ENCODE data around the gene MAGEB18. TPM values are rescaled to one million over a fixed set of nuclear protein-coding genes. Genes with fewer than 3 reads are reported as not detected.

Gene MAGEB18
- total RNA-seq, result not detected
- long read RNA-seq, result 0 reads

DNA sequence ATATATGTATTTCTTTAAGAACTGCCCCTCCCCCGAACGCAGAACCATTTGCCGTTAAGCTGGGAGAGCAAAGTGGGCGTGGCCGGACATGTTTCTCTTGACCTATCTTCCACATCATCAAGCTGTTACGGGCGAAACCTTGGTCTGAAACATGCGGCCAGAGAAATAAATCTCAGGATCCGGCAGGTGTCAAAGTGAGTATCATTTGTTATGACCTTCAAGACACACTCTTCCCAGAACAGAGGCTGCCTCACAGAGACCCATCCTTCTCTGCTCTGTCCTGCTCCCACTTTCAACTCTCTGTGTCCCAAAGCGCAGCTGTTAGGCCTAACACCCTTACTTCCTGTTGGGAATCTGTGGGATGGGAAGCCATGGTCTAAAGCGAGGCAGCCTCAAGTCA is at the start of gene MAGEB18:
MAGEB18 (plus strand) TSS at position 70 of the 400 bp plus-strand sequence. CDS start 643 bp downstream, outside the sequence.
- 44% methylated on average over 9 of the region's 11 CpGs for WGBS (ENCODE audit: insufficient coverage, low coverage, low lambda C conversion rate, missing lambda C conversion rate)
- Histone ChIP-seq H3K27ac (no peak within 1 kb of the TSS), H3K4me1 (no peaks in the 10 kb centered on the region), H3K4me3 (no peak within 1 kb of the TSS), H3K36me3 (no peaks in the 10 kb centered on the region), H3K9me3 (no peaks in the 10 kb centered on the region), H3K27me3 (no peaks in the 10 kb centered on the region)
- TF ChIP-seq, protein P1, sequence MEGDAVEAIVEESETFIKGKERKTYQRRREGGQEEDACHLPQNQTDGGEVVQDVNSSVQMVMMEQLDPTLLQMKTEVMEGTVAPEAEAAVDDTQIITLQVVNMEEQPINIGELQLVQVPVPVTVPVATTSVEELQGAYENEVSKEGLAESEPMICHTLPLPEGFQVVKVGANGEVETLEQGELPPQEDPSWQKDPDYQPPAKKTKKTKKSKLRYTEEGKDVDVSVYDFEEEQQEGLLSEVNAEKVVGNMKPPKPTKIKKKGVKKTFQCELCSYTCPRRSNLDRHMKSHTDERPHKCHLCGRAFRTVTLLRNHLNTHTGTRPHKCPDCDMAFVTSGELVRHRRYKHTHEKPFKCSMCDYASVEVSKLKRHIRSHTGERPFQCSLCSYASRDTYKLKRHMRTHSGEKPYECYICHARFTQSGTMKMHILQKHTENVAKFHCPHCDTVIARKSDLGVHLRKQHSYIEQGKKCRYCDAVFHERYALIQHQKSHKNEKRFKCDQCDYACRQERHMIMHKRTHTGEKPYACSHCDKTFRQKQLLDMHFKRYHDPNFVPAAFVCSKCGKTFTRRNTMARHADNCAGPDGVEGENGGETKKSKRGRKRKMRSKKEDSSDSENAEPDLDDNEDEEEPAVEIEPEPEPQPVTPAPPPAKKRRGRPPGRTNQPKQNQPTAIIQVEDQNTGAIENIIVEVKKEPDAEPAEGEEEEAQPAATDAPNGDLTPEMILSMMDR (IDR thresholded peaks at IDR 0.05), result no peak
- no peak for TF ChIP-seq POLR2A (IDR thresholded peaks at IDR 0.05)
- intact Hi-C loops (cut with DNase I), result no loop called here
- DNase-seq, result no peak
- ATAC-seq, result no peak

DNA sequence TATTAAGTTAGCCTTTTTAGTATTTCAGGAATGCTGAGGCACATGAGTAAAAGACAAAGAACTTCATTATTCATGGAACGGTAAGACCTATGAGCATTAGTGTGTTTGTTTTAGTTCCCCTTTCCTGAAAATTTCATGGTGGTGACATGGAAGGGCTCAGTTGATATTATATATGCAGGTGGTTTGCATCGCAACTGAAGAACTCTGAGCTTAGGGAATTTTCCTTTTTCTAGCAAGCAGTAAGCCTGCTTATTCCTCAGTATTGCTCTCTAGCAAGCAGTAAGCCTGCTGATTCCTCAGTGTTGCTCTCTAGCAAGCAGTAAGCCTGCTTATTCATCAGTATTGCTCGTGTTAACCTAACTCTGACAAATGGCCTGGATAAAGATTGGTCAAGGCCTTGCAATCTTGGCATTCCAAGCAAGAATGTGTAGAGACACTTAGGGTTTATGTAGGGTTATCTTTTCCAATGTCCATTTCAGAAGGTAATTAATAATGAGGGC is 37.7 kb upstream of the MAGEB18 start:
- ATAC-seq (no peak), DNase-seq (no peak)
- TF ChIP-seq POLR2A (IDR thresholded peaks at IDR 0.05), result no peak
- TF ChIP-seq, protein P1 (IDR thresholded peaks at IDR 0.05), result no peak
- Histone ChIP-seq H3K36me3 (no peaks in the 10 kb centered on the region), H3K4me3 (no peak overlapping the region), H3K4me1 (no peaks in the 10 kb centered on the region), H3K9me3 (no peaks in the 10 kb centered on the region), H3K27ac (no peak overlapping the region), H3K27me3 (no peaks in the 10 kb centered on the region)
- intact Hi-C loops (cut with DNase I), result no loop called here
- WGBS (ENCODE audit: insufficient coverage, low coverage, low lambda C conversion rate, missing lambda C conversion rate), result 51% methylated on average over 3 of the region's 3 CpGs

DNA sequence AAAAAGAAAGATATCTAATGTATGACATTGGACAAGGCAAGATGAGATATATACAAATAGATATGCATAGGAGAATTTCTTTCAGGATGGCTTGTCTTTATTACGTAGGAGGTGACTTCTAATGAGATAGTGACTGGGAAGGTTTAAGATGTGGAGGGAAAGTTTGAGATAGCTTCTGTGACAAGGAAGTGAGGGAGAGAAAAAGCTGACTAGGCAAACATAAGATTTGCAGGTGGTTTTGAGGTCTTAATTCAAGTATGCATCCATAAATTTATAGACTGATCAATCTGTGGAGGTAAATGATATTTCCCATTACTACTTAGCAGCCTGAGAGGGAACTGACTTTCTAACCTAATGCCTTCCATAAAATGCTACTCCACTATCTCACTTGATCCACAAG is 29.0 kb upstream of the MAGEB18 start:
- H3K27me3 ChIP-seq, result no peaks in the 10 kb centered on the region
- no peaks in the 10 kb centered on the region for H3K36me3 ChIP-seq
- H3K4me3 ChIP-seq, result no peak overlapping the region
- intact Hi-C loops (cut with DNase I), result no loop called here
- ATAC-seq, result no peak
- H3K9me3 ChIP-seq, result no peaks in the 10 kb centered on the region
- WGBS (ENCODE audit: insufficient coverage, low coverage, low lambda C conversion rate, missing lambda C conversion rate), result 78% methylated on average over 1 of the region's 1 CpG
- no peaks in the 10 kb centered on the region for H3K4me1 ChIP-seq
- no peak overlapping the region for H3K27ac ChIP-seq
- TF ChIP-seq, protein P1 (IDR thresholded peaks at IDR 0.05), result no peak
- TF ChIP-seq POLR2A (IDR thresholded peaks at IDR 0.05), result no peak
- no peak for DNase-seq

DNA sequence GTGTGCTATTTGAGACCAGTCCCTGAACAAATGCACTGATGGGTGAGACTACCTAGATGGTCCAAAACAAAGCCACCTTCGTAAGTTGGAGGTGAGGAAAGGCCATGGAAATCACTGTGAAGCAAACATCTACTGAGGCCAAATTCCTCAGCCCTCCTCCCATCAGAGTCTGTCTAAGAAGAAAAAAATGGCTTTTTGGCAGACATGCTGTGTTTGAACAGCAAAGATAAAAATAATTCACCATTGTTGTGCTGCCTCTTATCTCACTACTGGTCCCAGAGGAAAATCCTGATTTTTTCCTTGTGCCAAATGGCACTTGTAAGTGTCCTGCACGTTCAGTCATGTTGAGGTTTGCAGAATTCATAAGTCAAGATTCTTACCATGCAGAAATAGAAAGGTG is 7.9 kb downstream of the MAGEB18 start:
- H3K4me1 ChIP-seq, result no peaks in the 10 kb centered on the region
- 12% methylated on average over 2 of the region's 2 CpGs for WGBS (ENCODE audit: insufficient coverage, low coverage, low lambda C conversion rate, missing lambda C conversion rate)
- intact Hi-C loops (cut with DNase I), result no loop called here
- no peak overlapping the region for H3K4me3 ChIP-seq
- H3K27me3 ChIP-seq, result no peaks in the 10 kb centered on the region
- no peak overlapping the region for H3K27ac ChIP-seq
- DNase-seq (no peak), ATAC-seq (peak in 1 of 4 donors; percentile 48)
- H3K36me3 ChIP-seq, result no peaks in the 10 kb centered on the region
- no peaks in the 10 kb centered on the region for H3K9me3 ChIP-seq
- no peak for TF ChIP-seq POLR2A (IDR thresholded peaks at IDR 0.05)
- TF ChIP-seq, protein P1 (IDR thresholded peaks at IDR 0.05), result no peak

DNA sequence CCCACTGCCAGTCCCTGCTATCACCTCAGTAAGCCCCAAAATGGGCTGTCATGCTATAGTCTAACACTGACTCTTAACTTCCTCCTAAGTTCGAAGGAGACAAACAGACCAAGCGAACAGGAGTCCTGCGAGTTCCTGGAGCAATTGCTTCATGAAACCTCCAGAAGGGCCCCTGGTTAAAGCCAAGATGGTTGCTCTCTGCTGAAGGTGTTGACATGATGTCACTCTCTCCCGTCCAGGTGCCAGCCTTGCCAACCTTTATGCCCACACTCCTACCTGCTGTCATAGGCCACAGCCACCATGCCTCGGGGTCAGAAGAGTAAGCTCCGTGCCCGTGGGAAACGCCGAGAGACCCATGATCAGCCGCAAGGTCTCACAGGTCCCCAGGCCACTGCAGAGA is 22.2 kb downstream of the MAGEB18 start, which contains the start of gene MAGEB6B:
MAGEB6B (plus strand) TSS at position 301 of the 400 bp plus-strand sequence; CDS start at position 301, 0 bp downstream.
- Histone ChIP-seq H3K27me3 (no peaks in the 10 kb centered on the region), H3K27ac (no peak within 1 kb of the TSS), H3K9me3 (no peaks in the 10 kb centered on the region), H3K36me3 (no peaks in the 10 kb centered on the region), H3K4me1 (no peaks in the 10 kb centered on the region), H3K4me3 (no peak within 1 kb of the TSS)
- TF ChIP-seq, protein P1 (IDR thresholded peaks at IDR 0.05), result no peak
- no peak for TF ChIP-seq POLR2A (IDR thresholded peaks at IDR 0.05)
- 56% methylated on average over 3 of the region's 10 CpGs for WGBS (ENCODE audit: insufficient coverage, low coverage, low lambda C conversion rate, missing lambda C conversion rate)
- no peak for DNase-seq
- intact Hi-C loops (cut with DNase I), result no loop called here
- ATAC-seq, result peak in 1 of 4 donors; percentile 13
